H1 (cell line): ENCODE results near the gene ADSS1. TPM values are rescaled to one million over a fixed set of nuclear protein-coding genes. Genes with fewer than 3 reads are reported as not detected.

ENCODE experiments used
- CTCF ChIA-PET: fragments of 300-600 bp; sonication (Branson Sonifier 250); formaldehyde crosslinking; loops from one replicate; lab custom pipeline; 2021; ENCODE audit not compliant: partially characterized antibody; lab: Charles Lee
- POLR2A ChIA-PET: fragments of 300-600 bp; sonication (Branson Sonifier 250); formaldehyde crosslinking; loops from one replicate; lab custom pipeline; 2021; ENCODE audit warnings: inconsistent platforms; ENCODE audit not compliant: partially characterized antibody; lab: Charles Lee
- DNase-seq, 2 experiments: peaks; one replicate each; pipeline versions ENCODE4 v3.0.0 to v3.0.0-alpha.2; 2010 to 2022; ENCODE audit warnings: low spot score in 2 of 2, low read depth in 1 of 2, mixed read lengths in 1 of 2
- FAIRE-seq: peaks from 2 replicates; lab custom pipeline; 2011; peaks lifted over from hg19 to GRCh38; lab: Jason Lieb, UNC
- H2AFZ ChIP-seq: 2 replicates; pipeline ENCODE4 v1.8.1; 2012; ENCODE audit warnings: low read length, inconsistent platforms
- H2AK5ac ChIP-seq: 2 replicates; pipeline ENCODE4 v1.6.1; 2013; ENCODE audit warnings: low read depth, low read length
- H2BK120ac ChIP-seq: replicated peaks from 2 replicates; pipeline ENCODE3; 2013; ENCODE audit warnings: low read depth, low read length, inconsistent platforms
- H2BK12ac ChIP-seq: 2 replicates; pipeline ENCODE4 v1.6.1; 2013; ENCODE audit warnings: low read depth, low read length
- H2BK15ac ChIP-seq: 2 replicates; pipeline ENCODE4 v1.6.1; 2013; ENCODE audit warnings: low read length
- H2BK20ac ChIP-seq: 2 replicates; pipeline ENCODE4 v1.6.1; 2013; ENCODE audit warnings: low read length
- H2BK5ac ChIP-seq: 2 replicates; pipeline ENCODE4 v1.6.1; 2013; ENCODE audit warnings: low read depth, low read length
- H3K14ac ChIP-seq: 2 replicates; pipeline ENCODE4 v1.6.1; 2013; ENCODE audit warnings: inconsistent platforms; ENCODE audit not compliant: insufficient read length
- H3K18ac ChIP-seq: 2 replicates; pipeline ENCODE4 v1.6.1; 2013; ENCODE audit warnings: low read length; ENCODE audit errors: extremely low read depth
- H3K23ac ChIP-seq: 2 replicates; pipeline ENCODE4 v1.6.1; 2013; ENCODE audit warnings: inconsistent platforms; ENCODE audit not compliant: insufficient read length
- H3K23me2 ChIP-seq: 2 replicates; pipeline ENCODE4 v1.6.1; 2013; ENCODE audit warnings: low read depth, low read length
- H3K27ac ChIP-seq: 2 replicates; pipeline ENCODE4 v1.6.1; 2011; ENCODE audit warnings: low read depth, low read length, inconsistent platforms
- H3K27me3 ChIP-seq, 4 experiments: replicated peaks in 1 of 4; 1 replicate in 1 of 4; 2 replicates in 3 of 4; pipeline versions ENCODE4 v1.6.1 to v1.8.1; 2011 to 2013; ENCODE audit warnings: low read length in 3 of 4, mild to moderate bottlenecking in 3 of 4, inconsistent platforms in 2 of 4, mixed read lengths in 2 of 4, moderate library complexity in 1 of 4; ENCODE audit not compliant: control insufficient read depth in 3 of 4, insufficient read depth in 3 of 4; ENCODE audit errors: extremely low read depth in 1 of 4
- H3K36me3 ChIP-seq, 4 experiments: 2 replicates each; pipeline versions ENCODE4 v1.6.1 to v1.8.1; 2011 to 2013; ENCODE audit warnings: mild to moderate bottlenecking in 4 of 4, low read length in 3 of 4, moderate library complexity in 2 of 4, control low read depth in 1 of 4, inconsistent platforms in 1 of 4; ENCODE audit not compliant: insufficient read depth in 4 of 4, control insufficient read depth in 2 of 4
- H3K4ac ChIP-seq: replicated peaks from 2 replicates; pipeline ENCODE3; 2013; ENCODE audit warnings: low read length, low read depth, mixed read lengths, inconsistent platforms; ENCODE audit not compliant: insufficient read length
- H3K4me1 ChIP-seq, 4 experiments: replicated peaks in 1 of 4; 1 replicate in 1 of 4; 2 replicates in 3 of 4; pipeline versions ENCODE4 v1.6.1 to v1.8.1; 2011 to 2013; ENCODE audit warnings: low read length in 3 of 4, inconsistent platforms in 2 of 4, mixed read lengths in 1 of 4; ENCODE audit not compliant: insufficient read depth in 4 of 4, control insufficient read depth in 3 of 4
- H3K4me2 ChIP-seq, 2 experiments: 2 replicates each; pipeline versions ENCODE4 v1.6.1 to v1.8.1; 2011 to 2013; ENCODE audit warnings: low read depth in 2 of 2, low read length in 2 of 2, control low read depth in 1 of 2, inconsistent platforms in 1 of 2, mild to moderate bottlenecking in 1 of 2; ENCODE audit not compliant: insufficient read depth in 1 of 2
- H3K4me3 ChIP-seq, 4 experiments: fragments of 200-600, 300-600 bp in 1 of 4; sonication (generic), shearing (Covaris generic), sonication (Bioruptor Twin) in 1 of 4; 2 replicates each; pipeline versions ENCODE4 v1.5.1 to v1.8.1; 2011 to 2016; ENCODE audit warnings: low read length in 4 of 4, low read depth in 3 of 4, control low read depth in 2 of 4, inconsistent platforms in 2 of 4, mild to moderate bottlenecking in 2 of 4, mixed read lengths in 1 of 4, moderate library complexity in 1 of 4; ENCODE audit not compliant: insufficient read depth in 2 of 4; ENCODE audit errors: extremely low read depth in 1 of 4
- H3K56ac ChIP-seq: replicated peaks from 2 replicates; pipeline ENCODE3; 2013; ENCODE audit warnings: low read depth, mild to moderate bottlenecking, mixed read lengths, low read length, inconsistent platforms; ENCODE audit not compliant: insufficient read length
- H3K79me1 ChIP-seq: 2 replicates; pipeline ENCODE4 v1.6.1; 2013; ENCODE audit warnings: low read depth, low read length, control low read depth
- H3K79me2 ChIP-seq, 2 experiments: 2 replicates each; pipeline versions ENCODE4 v1.6.1 to v1.8.1; 2012 to 2013; ENCODE audit warnings: low read length in 2 of 2, mild to moderate bottlenecking in 2 of 2, inconsistent platforms in 1 of 2; ENCODE audit not compliant: insufficient read depth in 2 of 2, control insufficient read depth in 1 of 2
- H3K9ac ChIP-seq, 4 experiments: replicated peaks in 1 of 4; 1 replicate in 1 of 4; 2 replicates in 3 of 4; pipeline versions ENCODE4 v1.6.1 to v1.8.1; 2011 to 2013; ENCODE audit warnings: low read depth in 3 of 4, low read length in 3 of 4, control low read depth in 2 of 4, mild to moderate bottlenecking in 2 of 4, moderate library complexity in 2 of 4, inconsistent platforms in 1 of 4; ENCODE audit errors: extremely low read depth in 1 of 4
- H3K9me3 ChIP-seq, 2 experiments: 2 replicates each; pipeline versions ENCODE4 v1.6.1 to v1.8.1; 2012 to 2013; ENCODE audit warnings: mild to moderate bottlenecking in 2 of 2, moderate library complexity in 2 of 2, control low read depth in 1 of 2, inconsistent platforms in 1 of 2, low read depth in 1 of 2, low read length in 1 of 2, mixed read lengths in 1 of 2; ENCODE audit not compliant: insufficient read depth in 2 of 2
- H4K20me1 ChIP-seq, 2 experiments: replicated peaks in 1 of 2; 2 replicates each; pipeline versions ENCODE3 to v1.8.1; 2011 to 2013; ENCODE audit warnings: inconsistent platforms in 2 of 2, low read length in 2 of 2, mild to moderate bottlenecking in 1 of 2; ENCODE audit not compliant: insufficient read depth in 2 of 2, control insufficient read depth in 1 of 2
- H4K5ac ChIP-seq: 2 replicates; pipeline ENCODE4 v1.6.1; 2013; ENCODE audit warnings: low read length, low read depth, mixed read lengths, inconsistent platforms; ENCODE audit not compliant: insufficient read length
- H4K8ac ChIP-seq: 2 replicates; pipeline ENCODE4 v1.8.0; 2013; ENCODE audit warnings: mild to moderate bottlenecking, moderate library complexity, low read length, inconsistent platforms; ENCODE audit not compliant: insufficient read depth; ENCODE audit errors: extremely low read depth
- H4K91ac ChIP-seq: replicated peaks from 2 replicates; pipeline ENCODE3; 2013; ENCODE audit warnings: low read length, mixed read lengths, inconsistent platforms; ENCODE audit not compliant: insufficient read length
- BCL11A ChIP-seq, 2 experiments: IDR thresholded peaks; one replicate each; pipeline ENCODE4 v1.6.1; 2011; ENCODE audit warnings: low read depth in 2 of 2, low read length in 2 of 2, mild to moderate bottlenecking in 2 of 2
- CEBPB ChIP-seq: IDR thresholded peaks from 2 replicates; pipeline ENCODE4 v1.6.1; 2012; ENCODE audit warnings: low read depth, low read length
- EGR1 ChIP-seq: IDR thresholded peaks from 2 replicates; pipeline ENCODE4 v1.6.1; 2011; ENCODE audit warnings: low read depth, low read length, borderline replicate concordance
- GABPA ChIP-seq: IDR thresholded peaks from 2 replicates; pipeline ENCODE4 v1.6.1; 2011; ENCODE audit warnings: mild to moderate bottlenecking, low read length, moderate library complexity, borderline replicate concordance; ENCODE audit not compliant: insufficient read depth
- PHF8 ChIP-seq: fragments of 200-600 bp; sonication (generic); conservative IDR thresholded peaks from 2 replicates; pipeline ENCODE4 v1.7.1; 2012; ENCODE audit warnings: low read depth, mild to moderate bottlenecking, inconsistent platforms, low read length, moderate library complexity
- POU5F1 ChIP-seq: IDR thresholded peaks from 2 replicates; pipeline ENCODE4 v1.6.1; 2011; ENCODE audit warnings: low read depth, mild to moderate bottlenecking, low read length, moderate library complexity
- SIX5 ChIP-seq: IDR thresholded peaks from 2 replicates; pipeline ENCODE4 v1.6.1; 2011; ENCODE audit warnings: mild to moderate bottlenecking, low read depth, low read length
- SUZ12 ChIP-seq: fragments of 200-600 bp; sonication (generic); IDR thresholded peaks from 2 replicates; pipeline ENCODE4 v1.6.1; 2012; ENCODE audit warnings: mild to moderate bottlenecking, inconsistent platforms, low read length, moderate library complexity, mixed read lengths
- TAF1 ChIP-seq: IDR thresholded peaks from 2 replicates; pipeline ENCODE4 v1.6.1; 2011; ENCODE audit warnings: mild to moderate bottlenecking, low read depth, low read length
- WGBS, 2 experiments: shearing (Covaris generic) in 1 of 2; methylation state at CpG; one replicate each; pipeline versions ENCODE4 v1.1.6 to v1.1.7; 2013 to 2015; ENCODE audit warnings: low lambda C conversion rate in 2 of 2, mixed read lengths in 2 of 2, inconsistent platforms in 1 of 2, low coverage in 1 of 2, missing lambda C conversion rate in 1 of 2; ENCODE audit not compliant: insufficient replicate concordance in 2 of 2, insufficient coverage in 1 of 2, insufficient read length in 1 of 2; ENCODE audit errors: extremely low coverage in 1 of 2, missing lambda C conversion rate in 1 of 2; 5-methylcytosine and 5-hydroxymethylcytosine counted together
- long read RNA-seq, 2 experiments: library from RNA in 1 of 2; library from capped mRNA in 1 of 2; stranded (forward); transcript quantifications; one replicate each; pipeline ENCODE4 v2.0.0, GENCODE V29; 2021; ENCODE audit warnings: inconsistent platforms in 1 of 2
- polyA minus RNA-seq, 3 experiments: library from RNA; depleted of rRNA, polyadenylated mRNA; stranded (reverse); fragments of >200 nt; gene quantifications; 1 replicate in 2 of 3; 2 replicates in 1 of 3; pipeline ENCODE4 v1.2.3, GENCODE V29; 2011
- polyA plus RNA-seq, 7 experiments: library from polyadenylated mRNA; depleted of rRNA in 3 of 7; stranded (reverse) in 5 of 7; unstranded in 2 of 7; fragments of >200 nt in 5 of 7; fragments of 200-250 nt in 2 of 7; gene quantifications; 1 replicate in 5 of 7; 2 replicates in 1 of 7; 4 replicates in 1 of 7; pipeline versions ENCODE4 v1.2.1 to v1.2.3, GENCODE V29; 2011 to 2013; ENCODE audit warnings: missing spikeins in 2 of 7, mixed read lengths in 2 of 7
- total RNA-seq: library from RNA; stranded (reverse); fragmentation: NEBNext Ultra II Directional; extraction: Animal tissue kit (Norgen Biotek cat#: 25700); gene quantifications from 2 replicates; pipeline ENCODE4 v1.2.1, GENCODE V29; 2021

Gene ADSS1
- 7.9 and 8.9 TPM in 2 replicates for total RNA-seq
- polyA plus RNA-seq (2011; rRNA removed) = 7.1 and 9.4 TPM in 2 replicates
- polyA plus RNA-seq (2011; cell fraction: cytosol; rRNA removed) = 12.8 TPM
- polyA plus RNA-seq (2011; cell fraction: nucleus; rRNA removed) = 43.4 TPM
- polyA plus RNA-seq (2012, experiment 1 of 2) = 8.2 to 15.0 TPM (median 11.8 TPM) in 4 replicates
- 9.8 TPM for polyA plus RNA-seq (2012, experiment 2 of 2)
- polyA plus RNA-seq (2013, experiment 1 of 2) = 6.2 TPM
- 5.8 TPM for polyA plus RNA-seq (2013, experiment 2 of 2)
- 3.2 and 7.1 TPM in 2 replicates for polyA minus RNA-seq (2011; rRNA and poly(A)+ RNA removed)
- polyA minus RNA-seq (2011; cell fraction: cytosol; rRNA and poly(A)+ RNA removed) = 2.6 TPM
- 11.0 TPM for polyA minus RNA-seq (2011; cell fraction: nucleus; rRNA and poly(A)+ RNA removed)
- long read RNA-seq, experiment 1, partial matches to known transcripts = 2 of 3 reads
- long read RNA-seq, experiment 1, other reads (novel, unspliced or antisense) = 0 of 3 reads
- long read RNA-seq, experiment 2 = 0 reads

GRCh38 chr14:104723651-104724406 lies at the start of gene ADSS1:
Gene ADSS1, plus strand, starts transcription at chr14:104724229. Its CDS starts 42 bp downstream, at chr14:104724271.
- Histone ChIP-seq H2BK5ac (peak within 1 kb of the TSS; percentile 44; the same call in 1 of the 2 replicates), H2AFZ (peak within 1 kb of the TSS; percentile 62; the same call in 1 of the 2 replicates), H3K27ac (no peak within 1 kb of the TSS; the same call in 1 of the 2 replicates), H2AK5ac (no peak within 1 kb of the TSS), H4K20me1 (peaks cover 0 to 4% of the 10 kb centered on the region in 2 experiments), H4K5ac (peak within 1 kb of the TSS; percentile 5), H3K79me2 (no peaks in the 10 kb centered on the region), H3K4me3 (peak within 1 kb of the TSS; percentile 55 to 88 (median 68)), H3K14ac (no peak within 1 kb of the TSS), H3K9ac (peak within 1 kb of the TSS; percentile 6 to 71 (median 36); a peak in 4 of 7 replicates), H3K4me1 (peaks cover 0 to 18% (median 10%) of the 10 kb centered on the region in 4 experiments; a peak in 6 of 7 replicates), H3K9me3 (no peaks in the 10 kb centered on the region), H3K4me2 (peak within 1 kb of the TSS; percentile 62 to 80), H3K36me3 (peaks cover 0 to 2% (median 0%) of the 10 kb centered on the region in 4 experiments; a peak in 1 of 8 replicates), H3K4ac (peak within 1 kb of the TSS; percentile 44), H3K23ac (no peak within 1 kb of the TSS), H2BK12ac (peak within 1 kb of the TSS; percentile 60; the same call in 1 of the 2 replicates), H3K79me1 (no peaks in the 10 kb centered on the region), H4K91ac (peak within 1 kb of the TSS; percentile 85), H4K8ac (peak within 1 kb of the TSS; percentile 81), H2BK120ac (no peak within 1 kb of the TSS), H2BK15ac (peak within 1 kb of the TSS; percentile 61; the same call in 1 of the 2 replicates), H3K56ac (no peak within 1 kb of the TSS), H2BK20ac (no peak within 1 kb of the TSS), H3K18ac (peak within 1 kb of the TSS; percentile 83), H3K27me3 (peaks cover 0 to 3% (median 0%) of the 10 kb centered on the region in 4 experiments; a peak in 1 of 7 replicates), H3K23me2 (peaks cover 9% of the 10 kb centered on the region; the same call in 1 of the 2 replicates)
- WGBS, 2 experiments = 14% methylated on average over 32 of the region's 82 CpGs; no CpG with 5 or more reads in 1 of the 2 experiments
- DNase-seq = peak in 1 of 2 experiments; percentile 84
- no peak for FAIRE-seq
- ChIA-PET CTCF (interaction anchor here (0.9 to 2.8 kb wide), 18 partner anchors 10 to 122 kb away, joined by 3 to 16 read pairs (median 4); no protein-coding TSS in a partner anchor), POLR2A (interaction anchor here (0.7 to 2.7 kb wide), 5 partner anchors 10 to 576 kb away, joined by 3 to 10 read pairs (median 3); no protein-coding TSS in a partner anchor)
- TF ChIP-seq POU5F1 (no peak), EGR1 (no peak), TAF1 (peak; percentile 47), SUZ12 (no peak), GABPA (peak; percentile 78; the same call in 1 of the 2 replicates), SIX5 (no peak), BCL11A (IDR thresholded peaks at IDR 0.05; ENCODE audit: low read depth in 2 of 2, low read length in 2 of 2) (no peak), PHF8 (peak; percentile 76), CEBPB (no peak)
